BJ (cell line): ENCODE results near the gene FHOD3. TPM values are rescaled to one million over a fixed set of nuclear protein-coding genes. Genes with fewer than 3 reads are reported as not detected.

Source experiments
- CTCF ChIA-PET: fragments of 350-600 bp; formaldehyde crosslinking; extraction: SDS; loops from one replicate; lab custom pipeline; 2021; ENCODE audit warnings: antibody characterized with exemption, inconsistent platforms; lab: Yijun Ruan, JAX
- POLR2A ChIA-PET: fragments of 300-600 bp; sonication (Branson Sonifier 250); formaldehyde crosslinking; extraction: SDS; loops from one replicate; lab custom pipeline; 2021; ENCODE audit warnings: antibody characterized with exemption; lab: Charles Lee
- DNase-seq: peaks from one replicate; pipeline ENCODE4 v3.0.0-alpha.2; 2011; ENCODE audit warnings: low read depth
- H3K27me3 ChIP-seq: 2 replicates; pipeline ENCODE4 v1.6.0; 2011; ENCODE audit warnings: low read length; ENCODE audit not compliant: control insufficient read depth, insufficient read depth
- H3K36me3 ChIP-seq: 2 replicates; pipeline ENCODE4 v1.5.1; 2011; ENCODE audit warnings: low read length; ENCODE audit not compliant: control insufficient read depth, insufficient read depth
- H3K4me3 ChIP-seq: 2 replicates; pipeline ENCODE4 v1.5.1; 2011; ENCODE audit warnings: low read depth, mild to moderate bottlenecking, control low read depth, low read length
- CTCF ChIP-seq: IDR thresholded peaks from 2 replicates; pipeline ENCODE4 v1.5.1; 2011; ENCODE audit warnings: low read depth, mild to moderate bottlenecking, control low read depth, inconsistent platforms, low read length, moderate library complexity; ENCODE audit not compliant: insufficient read depth
- polyA plus RNA-seq: library from polyadenylated mRNA; depleted of rRNA; stranded (reverse); fragments of >200 nt; gene quantifications from 2 replicates; pipeline ENCODE4 v1.2.3, GENCODE V29; 2011

Gene FHOD3
- polyA plus RNA-seq, 1 experiment: 24.6 TPM

GRCh38 chr18:36688020-36688965 is 390.8 kb downstream of the FHOD3 start:
- CTCF ChIA-PET: interaction anchor here (0.6 to 3.1 kb wide), 42 partner anchors 9 to 658 kb away, joined by 3 to 21 read pairs (median 4); partner anchors contain the start of gene FHOD3
- Histone ChIP-seq H3K27me3 (no peaks in the 10 kb centered on the region), H3K4me3 (no peak overlapping the region), H3K36me3 (no peaks in the 10 kb centered on the region; the same call in 1 of the 2 replicates)
- DNase-seq: no peak
- POLR2A ChIA-PET: no interaction called here
- peak; percentile 96 for TF ChIP-seq CTCF

DNA sequence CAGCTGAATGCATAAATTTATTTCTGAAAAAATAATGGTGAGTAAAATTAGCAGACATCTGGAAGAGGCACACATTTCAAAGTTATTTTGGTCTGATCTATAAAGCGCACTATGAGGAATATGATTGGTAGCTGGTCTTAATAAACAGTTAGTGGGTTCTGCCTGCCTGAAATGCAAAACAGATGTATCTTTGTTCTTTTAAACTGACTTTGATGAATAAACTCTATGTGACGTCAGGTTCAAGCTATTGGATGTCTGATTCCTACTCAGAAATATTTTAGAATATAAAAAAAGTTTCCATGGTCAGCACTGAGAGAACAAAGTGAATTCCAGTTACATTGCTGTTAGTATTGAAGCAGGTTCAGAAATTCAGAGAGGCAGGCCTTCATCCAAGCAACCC is 394.9 kb downstream of the FHOD3 start:
- ChIA-PET POLR2A (interaction anchor here (0.6 to 1.0 kb wide), 2 partner anchors 137 to 597 kb away, joined by 3 to 4 read pairs; no protein-coding TSS in a partner anchor), CTCF (interaction anchor here (0.8 to 1.1 kb wide), 4 partner anchors 10 to 106 kb away, joined by 3 to 5 read pairs (median 3); no protein-coding TSS in a partner anchor)
- H3K36me3 ChIP-seq: no peaks in the 10 kb centered on the region
- TF ChIP-seq CTCF: no peak
- no peaks in the 10 kb centered on the region for H3K27me3 ChIP-seq
- peak; percentile 90 for DNase-seq
- H3K4me3 ChIP-seq: no peak overlapping the region

DNA sequence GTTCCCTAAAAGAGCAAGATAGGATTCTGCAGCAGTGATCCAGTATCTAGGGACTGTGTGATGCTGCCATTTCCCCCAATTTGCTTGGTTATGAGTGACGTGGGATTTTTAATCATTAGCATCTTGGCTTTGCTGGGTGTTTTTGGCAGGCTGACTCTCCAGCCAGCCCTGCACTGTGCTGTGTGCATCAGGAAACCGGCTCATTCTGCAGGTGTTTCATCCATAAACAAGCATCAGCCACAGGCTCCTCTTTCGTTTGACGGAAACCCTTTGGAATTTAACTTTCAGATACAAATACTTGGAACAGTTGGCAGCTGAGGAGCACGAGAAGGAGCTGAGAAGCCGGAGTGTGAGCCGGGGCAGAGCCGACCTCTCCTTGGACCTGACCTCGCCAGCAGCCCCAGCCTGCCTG is 395.4 kb downstream of the FHOD3 start:
- TF ChIP-seq CTCF: no peak
- DNase-seq: no peak
- Histone ChIP-seq H3K27me3 (no peaks in the 10 kb centered on the region), H3K36me3 (no peaks in the 10 kb centered on the region), H3K4me3 (peak overlapping the region; percentile 44)
- CTCF ChIA-PET: interaction anchor here (0.9 to 1.1 kb wide), 3 partner anchors 9 to 65 kb away, joined by 3 to 5 read pairs (median 3); no protein-coding TSS in a partner anchor
- POLR2A ChIA-PET: interaction anchor here (0.6 kb wide), 1 partner anchor 137 kb away, joined by 4 read pairs; no protein-coding TSS in a partner anchor

DNA sequence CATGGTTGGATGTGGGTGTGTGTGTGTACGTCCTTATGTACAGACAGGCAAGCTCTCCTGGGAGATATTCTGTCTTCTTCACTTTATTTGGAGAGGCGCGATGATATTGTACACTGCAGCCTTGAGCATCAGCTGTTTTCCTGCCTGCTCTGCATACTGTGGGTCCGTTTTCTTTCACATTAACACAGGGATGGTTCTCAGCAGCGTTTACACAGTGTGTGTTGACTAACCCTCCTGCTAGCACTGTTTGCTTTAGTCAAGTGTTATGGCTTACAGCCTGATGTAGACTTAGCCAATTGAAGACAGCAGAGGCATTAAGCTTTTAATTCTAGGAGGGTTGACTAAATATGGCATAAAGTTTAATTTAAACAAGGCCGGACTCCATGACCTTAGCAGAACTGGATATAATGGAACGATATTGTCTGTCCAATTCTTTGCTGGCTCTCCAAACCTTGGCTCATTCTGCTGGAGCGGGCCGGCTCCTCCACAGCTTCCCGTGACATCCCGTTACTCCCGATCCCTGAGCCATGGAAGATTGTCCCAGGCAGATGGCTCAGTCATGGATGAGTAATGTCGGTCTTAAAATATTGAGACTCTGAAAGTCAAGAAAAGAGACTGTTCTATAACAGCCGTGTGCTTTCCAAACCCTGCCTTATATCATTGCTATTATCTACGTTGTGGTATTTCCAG is 396.6 kb downstream of the FHOD3 start:
- no peaks in the 10 kb centered on the region for H3K36me3 ChIP-seq
- DNase-seq: no peak
- ChIA-PET CTCF (interaction anchor here (1.0 to 1.3 kb wide), 4 partner anchors 12 to 69 kb away, joined by 3 read pairs; no protein-coding TSS in a partner anchor), POLR2A (no interaction called here)
- peak overlapping the region; percentile 44 for H3K4me3 ChIP-seq
- no peaks in the 10 kb centered on the region for H3K27me3 ChIP-seq
- no peak for TF ChIP-seq CTCF

DNA sequence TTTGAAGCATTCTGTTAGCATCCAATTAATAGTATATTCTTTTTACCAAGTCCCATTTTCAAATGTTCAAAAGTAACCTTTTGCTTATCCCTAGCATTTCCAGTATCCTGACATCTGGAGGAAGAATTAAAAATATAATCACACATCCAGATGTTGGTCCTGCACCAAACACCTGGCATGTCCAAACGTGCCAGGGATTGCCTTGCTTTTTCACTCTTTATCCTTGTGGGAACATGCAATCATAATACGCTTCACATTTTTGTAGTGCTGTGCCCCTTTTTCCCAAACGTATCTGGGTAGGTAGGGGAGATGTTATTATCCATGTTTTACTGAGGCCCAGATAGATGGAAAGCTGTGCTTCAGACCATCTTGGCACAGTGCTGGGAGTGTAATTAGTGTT is 398.3 kb downstream of the FHOD3 start:
- POLR2A ChIA-PET: no interaction called here
- H3K36me3 ChIP-seq: no peaks in the 10 kb centered on the region
- no peak overlapping the region for H3K4me3 ChIP-seq
- CTCF ChIA-PET: interaction anchor here (1.3 kb wide), 1 partner anchor 9 kb away, joined by 3 read pairs; no protein-coding TSS in a partner anchor
- no peak for TF ChIP-seq CTCF
- H3K27me3 ChIP-seq: no peaks in the 10 kb centered on the region; the same call in 1 of the 2 replicates
- no peak for DNase-seq
